NT2/D1 (cell line): ENCODE data around the gene NTN4.

Experiments
- SUZ12 ChIP-seq: IDR thresholded peaks from 2 replicates; pipeline ENCODE4 v1.6.1; 2011; ENCODE audit not compliant: insufficient read length, insufficient read depth; ENCODE audit errors: extremely low read depth
- ZNF274 ChIP-seq: IDR thresholded peaks from 2 replicates; pipeline ENCODE4 v1.6.1; 2011; ENCODE audit warnings: mild to moderate bottlenecking, low read depth, low read length

- no peak for TF ChIP-seq ZNF274
- TF ChIP-seq SUZ12 = no peak
Observed at GRCh38 chr12:95767703-95768102, 22.9 kb downstream of the NTN4 start.
